Loucy (cell line): ENCODE data around the gene CNOT6.

Experiments
- H2AFZ ChIP-seq: fragments of 200-600 bp; sonication (generic); 2 replicates; pipeline ENCODE4 v1.6.0; 2016; ENCODE audit warnings: antibody characterized with exemption, mild to moderate bottlenecking, low read length, moderate library complexity
- H3F3A ChIP-seq: fragments of 200-600 bp; 2 replicates; pipeline ENCODE4 v1.6.0; 2016; ENCODE audit warnings: antibody characterized with exemption, low read depth, mild to moderate bottlenecking
- H3K27me3 ChIP-seq: fragments of 200-600 bp; sonication (generic); 2 replicates; pipeline ENCODE4 v1.6.1; 2014; ENCODE audit warnings: low read length, mild to moderate bottlenecking; ENCODE audit not compliant: insufficient read depth, poor library complexity, severe bottlenecking
- H3K36me3 ChIP-seq: fragments of 200-600 bp; sonication (generic); 2 replicates; pipeline ENCODE4 v1.6.1; 2016; ENCODE audit warnings: low read length; ENCODE audit not compliant: insufficient read depth
- H3K4me1 ChIP-seq: fragments of 200-600 bp; sonication (generic); 2 replicates; pipeline ENCODE4 v1.5.1; 2014; ENCODE audit warnings: low read length, mild to moderate bottlenecking; ENCODE audit not compliant: insufficient read depth, poor library complexity, severe bottlenecking
- H3K4me2 ChIP-seq: fragments of 200-600 bp; sonication (generic); 2 replicates; pipeline ENCODE4 v1.6.0; 2014; ENCODE audit warnings: antibody characterized with exemption, low read length, low read depth, mild to moderate bottlenecking; ENCODE audit not compliant: poor library complexity, severe bottlenecking
- H3K4me3 ChIP-seq: fragments of 200-600 bp; sonication (generic); 2 replicates; pipeline ENCODE4 v1.5.1; 2014; ENCODE audit warnings: low read length, mild to moderate bottlenecking, mixed read lengths; ENCODE audit not compliant: poor library complexity, severe bottlenecking
- H3K79me2 ChIP-seq: fragments of 200-600 bp; sonication (generic); 2 replicates; pipeline ENCODE4 v1.6.1; 2014; ENCODE audit warnings: low read length; ENCODE audit not compliant: insufficient read depth
- H3K9ac ChIP-seq: fragments of 200-600 bp; sonication (generic); 2 replicates; pipeline ENCODE4 v1.6.0; 2014; ENCODE audit warnings: mild to moderate bottlenecking, low read depth, low read length, moderate library complexity; ENCODE audit not compliant: poor library complexity, severe bottlenecking
- H3K9me2 ChIP-seq: fragments of 200-600 bp; sonication (generic); replicated peaks from 2 replicates; pipeline ENCODE4 v1.6.1; 2016; ENCODE audit warnings: low read depth, low read length, mixed read lengths
- H3K9me3 ChIP-seq: fragments of 200-600 bp; sonication (generic); 2 replicates; pipeline ENCODE4 v1.6.1; 2014; ENCODE audit warnings: mild to moderate bottlenecking, antibody characterized with exemption, low read length, low read depth; ENCODE audit not compliant: insufficient read depth
- H4K20me1 ChIP-seq: fragments of 200-600 bp; sonication (generic); 2 replicates; pipeline ENCODE4 v1.6.0; 2014; ENCODE audit warnings: antibody characterized with exemption, low read length, mild to moderate bottlenecking; ENCODE audit not compliant: insufficient read depth, poor library complexity, severe bottlenecking
- EZH2phosphoT487 ChIP-seq: fragments of 200-600 bp; IDR thresholded peaks from 2 replicates; pipeline ENCODE4 v1.6.1; 2018; ENCODE audit warnings: antibody characterized with exemption, mild to moderate bottlenecking, moderate library complexity, borderline replicate concordance
- TF ChIP-seq, protein P1 (sequence below): fragments of 200-600 bp; sonication (generic); conservative IDR thresholded peaks from 2 replicates; pipeline ENCODE4 v1.5.1; 2014; ENCODE audit warnings: mild to moderate bottlenecking, antibody characterized with exemption, low read length

Gene CNOT6

GRCh38 chr5:180461303-180461702 lies 32.9 kb upstream of the CNOT6 start:
- no peaks in the 10 kb centered on the region for H3K79me2 ChIP-seq
- no peak overlapping the region for H3K9ac ChIP-seq
- H3K9me2 ChIP-seq = no peaks in the 10 kb centered on the region
- no peak for TF ChIP-seq EZH2phosphoT487
- TF ChIP-seq, protein P1, sequence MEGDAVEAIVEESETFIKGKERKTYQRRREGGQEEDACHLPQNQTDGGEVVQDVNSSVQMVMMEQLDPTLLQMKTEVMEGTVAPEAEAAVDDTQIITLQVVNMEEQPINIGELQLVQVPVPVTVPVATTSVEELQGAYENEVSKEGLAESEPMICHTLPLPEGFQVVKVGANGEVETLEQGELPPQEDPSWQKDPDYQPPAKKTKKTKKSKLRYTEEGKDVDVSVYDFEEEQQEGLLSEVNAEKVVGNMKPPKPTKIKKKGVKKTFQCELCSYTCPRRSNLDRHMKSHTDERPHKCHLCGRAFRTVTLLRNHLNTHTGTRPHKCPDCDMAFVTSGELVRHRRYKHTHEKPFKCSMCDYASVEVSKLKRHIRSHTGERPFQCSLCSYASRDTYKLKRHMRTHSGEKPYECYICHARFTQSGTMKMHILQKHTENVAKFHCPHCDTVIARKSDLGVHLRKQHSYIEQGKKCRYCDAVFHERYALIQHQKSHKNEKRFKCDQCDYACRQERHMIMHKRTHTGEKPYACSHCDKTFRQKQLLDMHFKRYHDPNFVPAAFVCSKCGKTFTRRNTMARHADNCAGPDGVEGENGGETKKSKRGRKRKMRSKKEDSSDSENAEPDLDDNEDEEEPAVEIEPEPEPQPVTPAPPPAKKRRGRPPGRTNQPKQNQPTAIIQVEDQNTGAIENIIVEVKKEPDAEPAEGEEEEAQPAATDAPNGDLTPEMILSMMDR = no peak
- no peaks in the 10 kb centered on the region for H3K36me3 ChIP-seq
- H3K9me3 ChIP-seq = no peaks in the 10 kb centered on the region
- no peaks in the 10 kb centered on the region for H3K4me1 ChIP-seq
- no peaks in the 10 kb centered on the region for H4K20me1 ChIP-seq
- no peak overlapping the region for H3K4me2 ChIP-seq
- H3F3A ChIP-seq = no peaks in the 10 kb centered on the region
- no peak overlapping the region for H2AFZ ChIP-seq
- no peaks in the 10 kb centered on the region for H3K27me3 ChIP-seq
- H3K4me3 ChIP-seq = no peak overlapping the region

DNA sequence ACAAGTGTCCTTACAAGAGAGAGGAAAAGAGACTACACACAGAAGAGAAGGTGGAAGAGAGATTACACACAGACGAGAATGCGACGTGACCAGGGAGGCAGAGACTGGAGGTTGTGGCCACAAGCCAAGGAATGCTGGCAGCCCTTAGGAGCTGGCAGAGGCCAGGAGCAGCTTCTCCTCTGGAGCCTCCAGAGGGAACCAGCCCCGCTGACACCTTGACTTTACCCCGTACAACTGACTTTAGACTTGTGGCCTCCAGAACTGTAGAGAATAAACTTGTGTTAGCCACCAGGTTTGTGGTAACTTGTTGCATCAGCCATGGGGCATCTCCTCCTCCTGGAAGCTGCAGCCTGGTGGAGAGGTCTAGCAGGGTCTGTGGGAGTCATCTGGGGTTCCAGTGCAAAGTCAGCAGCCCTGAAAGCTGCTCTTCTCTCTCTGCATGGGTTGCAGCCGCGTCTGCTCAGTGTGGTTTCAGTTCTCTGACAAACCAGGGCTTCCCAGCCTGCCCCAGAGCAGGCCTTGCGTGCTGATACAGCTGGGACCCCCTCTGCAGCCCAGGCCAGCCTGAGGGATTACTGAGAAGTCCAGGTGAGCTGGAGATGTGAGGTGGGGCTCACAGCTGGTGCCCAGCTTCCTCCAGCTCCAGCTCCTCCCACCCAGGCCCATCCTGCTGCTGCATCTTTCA lies 30.8 kb upstream of the CNOT6 start:
- Histone ChIP-seq H3K9me2 (no peaks in the 10 kb centered on the region), H3K27me3 (no peaks in the 10 kb centered on the region), H4K20me1 (no peaks in the 10 kb centered on the region), H3K4me2 (no peak overlapping the region), H2AFZ (no peak overlapping the region), H3K36me3 (no peaks in the 10 kb centered on the region), H3K9me3 (no peaks in the 10 kb centered on the region), H3K9ac (no peak overlapping the region), H3F3A (no peaks in the 10 kb centered on the region), H3K4me3 (no peak overlapping the region), H3K79me2 (no peaks in the 10 kb centered on the region), H3K4me1 (no peaks in the 10 kb centered on the region)
- TF ChIP-seq, protein P1 = no peak
- no peak for TF ChIP-seq EZH2phosphoT487

DNA sequence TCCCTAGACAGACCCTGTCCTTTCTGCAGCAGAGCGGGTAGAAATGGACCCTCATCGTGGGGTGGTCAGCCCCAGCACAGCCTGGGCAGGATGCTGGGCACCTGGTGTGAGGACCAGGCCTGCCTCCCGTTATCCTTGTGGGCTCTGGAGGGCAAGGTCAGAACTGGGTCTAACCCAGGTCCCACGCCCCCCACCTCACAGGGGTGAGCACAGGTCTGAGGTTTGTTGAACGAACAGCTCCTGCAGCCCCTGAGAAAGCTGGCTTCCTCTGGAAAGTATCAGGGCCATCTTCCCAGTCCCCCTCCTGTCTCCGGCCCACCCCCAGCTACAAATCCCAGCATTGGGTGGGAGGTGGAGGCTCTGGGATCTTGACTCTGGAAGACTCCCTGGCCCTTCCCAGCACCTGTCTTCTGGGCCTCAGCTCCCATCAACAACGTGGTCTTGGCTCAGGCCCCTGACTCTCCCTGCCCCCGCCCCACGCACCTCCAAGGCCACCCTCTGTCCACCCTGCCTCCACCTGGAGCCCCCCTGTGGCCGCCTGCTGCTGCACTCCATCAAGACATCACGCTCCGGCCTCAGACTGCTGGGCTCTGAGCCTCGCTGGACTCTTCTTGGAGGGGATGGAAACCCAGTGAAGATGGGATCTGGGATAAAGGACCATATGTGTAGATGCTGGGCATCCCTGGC lies 30.1 kb upstream of the CNOT6 start:
- no peaks in the 10 kb centered on the region for H3K9me2 ChIP-seq
- H3K79me2 ChIP-seq = no peaks in the 10 kb centered on the region
- H3K27me3 ChIP-seq = no peaks in the 10 kb centered on the region
- no peaks in the 10 kb centered on the region for H4K20me1 ChIP-seq
- no peaks in the 10 kb centered on the region for H3F3A ChIP-seq
- H3K36me3 ChIP-seq = no peaks in the 10 kb centered on the region
- H3K4me3 ChIP-seq = no peak overlapping the region
- TF ChIP-seq, protein P1 = no peak
- no peak for TF ChIP-seq EZH2phosphoT487
- H3K9me3 ChIP-seq = no peaks in the 10 kb centered on the region
- no peak overlapping the region for H3K4me2 ChIP-seq
- no peak overlapping the region for H3K9ac ChIP-seq
- H2AFZ ChIP-seq = no peak overlapping the region
- H3K4me1 ChIP-seq = no peaks in the 10 kb centered on the region
